Neural cell (in vitro differentiated cells): ENCODE data around the gene TSC22D3.

Experiments used
- EP300 ChIP-seq: fragments of 450-650 bp; conservative IDR thresholded peaks from 2 replicates; pipeline ENCODE4 v1.6.1; 2014; ENCODE audit warnings: antibody characterized with exemption, mild to moderate bottlenecking, moderate library complexity; ENCODE audit not compliant: poor library complexity, severe bottlenecking
- EZH2 ChIP-seq: fragments of 200-600, 300-800 bp; shearing (Covaris generic), sonication (generic); IDR thresholded peaks from 2 replicates; pipeline ENCODE4 v1.6.1; 2014; ENCODE audit warnings: antibody characterized with exemption, low read length, borderline replicate concordance, mild to moderate bottlenecking; ENCODE audit not compliant: insufficient read depth, poor library complexity, severe bottlenecking
- POLR2AphosphoS5 ChIP-seq: IDR thresholded peaks from 2 replicates; pipeline ENCODE4 v1.6.1; 2012
- RAD21 ChIP-seq: fragments of 450-650 bp; conservative IDR thresholded peaks from 2 replicates; pipeline ENCODE4 v1.6.1; 2014; ENCODE audit warnings: antibody characterized with exemption, mild to moderate bottlenecking, moderate library complexity
- TAF1 ChIP-seq: IDR thresholded peaks from 2 replicates; pipeline ENCODE4 v1.6.1; 2012; ENCODE audit warnings: low read depth
- TF ChIP-seq, protein P1 (sequence below): fragments of 450-650 bp; IDR thresholded peaks from 2 replicates; pipeline ENCODE4 v1.5.1; 2014; ENCODE audit warnings: antibody characterized with exemption, mild to moderate bottlenecking, moderate library complexity; ENCODE audit not compliant: poor library complexity, severe bottlenecking

DNA sequence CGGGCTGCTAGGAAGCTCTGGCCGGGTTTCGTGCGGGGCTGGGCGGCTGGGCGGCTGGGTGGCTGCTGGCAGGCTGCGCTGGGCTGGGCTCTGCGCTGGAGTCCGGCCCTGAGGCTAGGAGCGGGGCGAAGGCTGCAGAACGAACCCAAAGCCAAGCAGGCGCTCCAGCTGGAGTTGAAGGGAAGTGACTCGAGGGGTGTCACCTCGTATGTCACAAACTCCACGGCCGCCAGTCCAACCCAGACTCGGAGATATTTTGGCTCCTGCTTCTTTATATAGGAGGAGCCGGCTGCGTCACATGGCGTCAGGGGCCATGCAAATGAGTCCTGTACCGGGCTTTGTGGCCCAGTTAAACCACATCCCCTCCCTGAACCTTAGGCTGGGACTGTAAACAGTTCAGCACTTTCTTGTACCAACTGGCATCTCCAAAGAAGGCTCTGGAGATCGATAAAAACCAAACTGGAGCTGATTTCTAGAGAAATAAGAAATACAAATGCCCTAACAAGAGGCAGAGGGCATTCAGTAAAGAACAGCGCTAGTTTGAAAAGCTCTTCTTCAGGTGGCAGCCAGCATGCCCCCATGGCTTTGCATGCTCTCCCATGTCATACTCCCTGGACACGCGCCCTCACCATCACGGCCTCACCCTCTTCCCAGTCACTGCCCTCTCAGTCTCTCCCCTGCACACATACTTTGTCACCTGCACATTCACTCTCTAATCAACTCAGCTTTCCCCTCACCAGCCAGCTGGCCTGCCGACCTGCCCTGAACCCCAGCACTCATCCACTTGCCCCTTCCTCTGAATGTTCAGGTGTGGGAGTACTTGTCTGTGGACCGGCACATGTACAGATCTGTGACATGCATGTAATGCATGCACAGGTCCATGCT, 58.5 kb downstream of the TSC22D3 start:
- TF ChIP-seq EZH2: no peak
- TF ChIP-seq POLR2AphosphoS5: peak; percentile 13
- TF ChIP-seq, protein P1, sequence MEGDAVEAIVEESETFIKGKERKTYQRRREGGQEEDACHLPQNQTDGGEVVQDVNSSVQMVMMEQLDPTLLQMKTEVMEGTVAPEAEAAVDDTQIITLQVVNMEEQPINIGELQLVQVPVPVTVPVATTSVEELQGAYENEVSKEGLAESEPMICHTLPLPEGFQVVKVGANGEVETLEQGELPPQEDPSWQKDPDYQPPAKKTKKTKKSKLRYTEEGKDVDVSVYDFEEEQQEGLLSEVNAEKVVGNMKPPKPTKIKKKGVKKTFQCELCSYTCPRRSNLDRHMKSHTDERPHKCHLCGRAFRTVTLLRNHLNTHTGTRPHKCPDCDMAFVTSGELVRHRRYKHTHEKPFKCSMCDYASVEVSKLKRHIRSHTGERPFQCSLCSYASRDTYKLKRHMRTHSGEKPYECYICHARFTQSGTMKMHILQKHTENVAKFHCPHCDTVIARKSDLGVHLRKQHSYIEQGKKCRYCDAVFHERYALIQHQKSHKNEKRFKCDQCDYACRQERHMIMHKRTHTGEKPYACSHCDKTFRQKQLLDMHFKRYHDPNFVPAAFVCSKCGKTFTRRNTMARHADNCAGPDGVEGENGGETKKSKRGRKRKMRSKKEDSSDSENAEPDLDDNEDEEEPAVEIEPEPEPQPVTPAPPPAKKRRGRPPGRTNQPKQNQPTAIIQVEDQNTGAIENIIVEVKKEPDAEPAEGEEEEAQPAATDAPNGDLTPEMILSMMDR: no peak
- TF ChIP-seq TAF1: peak; percentile 14
- no peak for TF ChIP-seq RAD21
- no peak for TF ChIP-seq EP300
